GM19239 (cell line): Measurements from ENCODE around the gene S100P.
A peak's percentile ranks its signal among the peaks of the same experiment; 100 is the strongest.

Source experiments
- DNase-seq: peaks from one replicate; pipeline ENCODE4 v3.0.0; 2011; ENCODE audit warnings: low spot score; ENCODE audit not compliant: insufficient read length
- FAIRE-seq: peaks from 2 replicates; lab custom pipeline; 2011; peaks lifted over from hg19 to GRCh38; lab: Jason Lieb, UNC

Gene S100P

DNA sequence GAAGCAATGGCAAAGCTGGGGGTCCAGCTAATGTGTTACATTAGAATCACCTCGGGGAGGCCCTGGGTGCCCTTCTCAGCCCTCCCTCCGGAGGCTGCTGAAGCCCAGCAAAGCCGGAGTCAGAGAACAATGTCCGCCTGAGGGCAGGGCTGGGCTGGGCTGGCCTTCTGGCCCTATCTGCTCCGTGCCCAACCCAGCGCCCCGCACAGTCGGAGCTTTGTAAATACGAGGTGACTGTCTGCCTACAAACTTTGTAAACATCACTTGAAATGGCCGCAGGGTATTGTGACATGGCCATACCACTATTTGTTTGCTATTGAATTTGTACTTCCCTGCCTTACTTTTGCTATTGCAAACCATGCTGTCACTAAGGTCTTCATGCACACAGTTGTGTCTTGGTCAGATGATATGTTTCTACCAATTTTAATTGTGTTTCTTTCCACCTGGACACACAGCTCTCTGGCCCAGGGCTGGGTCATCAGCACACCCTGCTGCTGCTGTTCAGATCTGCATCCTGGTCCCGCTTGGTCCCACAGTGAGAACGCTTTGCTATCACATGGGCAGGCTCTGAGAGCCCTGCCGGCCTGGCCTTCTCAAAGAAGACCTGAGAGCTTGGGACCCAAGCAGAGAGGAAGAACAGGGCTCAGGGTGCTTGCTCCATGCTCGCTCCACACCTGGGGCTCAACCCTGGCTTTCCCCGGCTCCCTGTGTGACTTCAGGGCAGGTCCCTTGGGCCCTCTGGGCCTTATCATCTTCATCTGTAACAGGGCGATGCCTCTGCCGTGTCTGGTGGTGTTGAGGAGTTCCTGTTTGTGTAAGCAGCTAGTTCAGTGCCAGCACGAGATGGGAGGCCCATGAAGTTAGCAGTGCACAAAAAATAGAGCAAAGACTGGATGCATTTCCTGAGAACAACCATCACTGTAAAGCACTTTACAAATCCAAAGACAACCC is 2.3 kb downstream of the S100P start:
- FAIRE-seq (no peak), DNase-seq (no peak)

DNA sequence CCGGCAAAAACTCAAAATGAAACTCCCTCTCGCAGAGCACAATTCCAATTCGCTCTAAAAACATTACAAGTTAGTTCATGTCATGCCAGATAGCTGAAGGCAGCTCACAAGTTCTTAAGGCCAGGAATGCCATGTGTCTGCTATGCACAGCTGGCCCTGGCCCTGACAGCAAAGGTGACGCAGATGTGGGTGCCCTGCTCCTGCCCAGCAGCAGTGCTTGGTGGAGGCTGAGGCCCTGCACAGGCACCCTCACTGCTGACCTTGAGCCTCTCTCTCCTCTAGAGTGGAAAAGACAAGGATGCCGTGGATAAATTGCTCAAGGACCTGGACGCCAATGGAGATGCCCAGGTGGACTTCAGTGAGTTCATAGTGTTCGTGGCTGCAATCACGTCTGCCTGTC is 2.9 kb downstream of the S100P start:
- DNase-seq, result no peak
- FAIRE-seq, result no peak

- no peak for FAIRE-seq
- DNase-seq, result no peak
These were observed 3.5 kb downstream of the S100P start for GRCh38 chr4:6697131-6697530.

DNA sequence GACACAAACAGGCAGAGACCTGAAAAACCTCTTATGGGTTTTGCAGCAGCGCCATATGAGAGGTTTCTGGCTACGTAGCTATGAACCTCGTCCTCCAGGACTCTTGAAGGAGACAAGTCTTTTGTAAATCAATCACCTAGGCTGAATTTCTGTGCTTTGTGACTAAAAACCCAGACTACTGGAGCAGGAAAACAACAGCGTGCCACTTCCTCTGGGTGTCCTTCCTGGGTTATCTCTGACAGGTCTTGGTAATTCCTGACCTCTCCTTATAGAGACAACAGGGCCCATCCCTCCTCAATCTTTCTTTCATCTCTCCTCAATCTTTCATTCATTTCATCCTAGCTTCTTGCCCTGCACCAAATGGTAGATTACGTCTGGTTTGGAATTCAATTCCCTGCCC is 5.7 kb downstream of the S100P start:
- DNase-seq (no peak), FAIRE-seq (no peak)

DNA sequence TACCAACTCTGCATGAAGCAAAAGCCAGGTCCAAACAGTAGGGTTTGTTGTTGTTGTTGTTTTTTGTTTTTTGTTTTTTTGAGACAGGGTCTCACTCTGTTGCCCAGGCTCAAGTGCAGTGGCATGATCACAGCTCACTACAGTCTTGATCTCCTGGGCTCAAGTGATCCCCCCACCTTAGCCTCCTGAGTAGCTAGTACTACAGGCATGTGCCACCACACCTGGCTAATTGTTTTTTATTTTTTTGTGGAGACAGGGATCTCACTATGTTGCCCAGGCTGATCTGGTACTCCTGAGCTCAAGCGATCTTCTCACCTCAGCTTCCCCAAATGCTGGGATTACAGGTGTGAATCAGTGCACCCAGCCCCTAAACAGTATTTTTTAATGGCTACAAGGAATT is 6.2 kb downstream of the S100P start:
- no peak for DNase-seq
- no peak for FAIRE-seq

- FAIRE-seq (no peak), DNase-seq (no peak)
These were observed 7.7 kb downstream of the S100P start for GRCh38 chr4:6701371-6701770.

DNA sequence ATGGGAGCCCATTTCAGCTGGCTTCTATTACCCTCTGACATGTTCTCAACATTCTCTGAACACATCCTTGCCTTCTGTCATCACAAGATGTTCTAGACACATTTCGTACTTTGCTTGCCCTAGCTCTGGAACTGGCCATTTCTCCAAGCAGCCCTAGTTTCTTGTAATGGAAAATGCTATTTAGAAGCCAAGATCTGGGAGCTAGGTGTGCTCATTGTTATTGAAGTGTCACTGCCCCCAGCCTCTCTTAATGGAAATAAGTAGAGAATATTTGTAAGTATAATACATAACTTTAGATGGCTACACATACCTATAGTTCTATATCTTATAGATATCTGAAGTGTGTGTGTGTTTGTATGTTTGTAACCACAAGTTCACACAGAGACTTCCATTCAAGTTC is 9.1 kb downstream of the S100P start:
- no peak for DNase-seq
- no peak for FAIRE-seq

- no peak for DNase-seq
- no peak for FAIRE-seq
These were observed 10.1 kb downstream of the S100P start for GRCh38 chr4:6703786-6704185.

DNA sequence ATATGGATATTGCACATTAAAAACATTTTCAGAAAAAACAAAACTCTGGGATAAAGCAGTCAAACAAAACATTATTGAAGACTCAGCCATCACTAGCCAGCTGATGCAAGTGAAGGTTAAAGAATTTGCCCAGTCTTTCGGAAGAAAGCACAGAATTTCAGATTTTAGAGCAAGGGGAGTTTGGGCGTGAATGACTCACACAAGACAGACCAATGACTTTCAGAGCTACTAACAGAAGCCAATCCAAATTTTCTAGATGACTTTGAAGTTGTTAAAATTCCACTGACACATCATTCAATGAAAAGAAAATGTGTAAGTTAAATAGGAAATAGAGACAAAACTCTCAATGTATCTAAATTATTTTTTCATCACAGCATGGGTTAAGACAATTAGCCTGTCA is 12.0 kb downstream of the S100P start:
- DNase-seq (no peak), FAIRE-seq (no peak)

DNA sequence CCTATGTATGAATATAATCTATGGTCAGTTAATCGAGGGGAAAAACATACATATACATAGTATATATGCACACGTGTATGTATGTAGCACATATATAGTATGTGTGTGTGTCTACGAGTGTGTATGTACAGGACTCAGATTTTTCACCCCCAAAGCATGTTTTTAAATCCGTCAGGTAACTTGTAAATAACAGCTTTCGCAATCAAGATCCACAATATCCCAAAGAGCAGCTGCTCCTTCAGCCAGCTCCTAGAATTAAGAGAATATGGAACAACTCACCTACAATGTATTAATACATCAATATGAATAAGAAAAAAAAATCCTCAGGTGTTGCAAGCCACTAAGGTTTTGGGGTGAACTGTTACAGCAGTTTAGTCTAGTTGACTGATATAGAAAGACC is 12.5 kb downstream of the S100P start:
- DNase-seq (no peak), FAIRE-seq (no peak)

DNA sequence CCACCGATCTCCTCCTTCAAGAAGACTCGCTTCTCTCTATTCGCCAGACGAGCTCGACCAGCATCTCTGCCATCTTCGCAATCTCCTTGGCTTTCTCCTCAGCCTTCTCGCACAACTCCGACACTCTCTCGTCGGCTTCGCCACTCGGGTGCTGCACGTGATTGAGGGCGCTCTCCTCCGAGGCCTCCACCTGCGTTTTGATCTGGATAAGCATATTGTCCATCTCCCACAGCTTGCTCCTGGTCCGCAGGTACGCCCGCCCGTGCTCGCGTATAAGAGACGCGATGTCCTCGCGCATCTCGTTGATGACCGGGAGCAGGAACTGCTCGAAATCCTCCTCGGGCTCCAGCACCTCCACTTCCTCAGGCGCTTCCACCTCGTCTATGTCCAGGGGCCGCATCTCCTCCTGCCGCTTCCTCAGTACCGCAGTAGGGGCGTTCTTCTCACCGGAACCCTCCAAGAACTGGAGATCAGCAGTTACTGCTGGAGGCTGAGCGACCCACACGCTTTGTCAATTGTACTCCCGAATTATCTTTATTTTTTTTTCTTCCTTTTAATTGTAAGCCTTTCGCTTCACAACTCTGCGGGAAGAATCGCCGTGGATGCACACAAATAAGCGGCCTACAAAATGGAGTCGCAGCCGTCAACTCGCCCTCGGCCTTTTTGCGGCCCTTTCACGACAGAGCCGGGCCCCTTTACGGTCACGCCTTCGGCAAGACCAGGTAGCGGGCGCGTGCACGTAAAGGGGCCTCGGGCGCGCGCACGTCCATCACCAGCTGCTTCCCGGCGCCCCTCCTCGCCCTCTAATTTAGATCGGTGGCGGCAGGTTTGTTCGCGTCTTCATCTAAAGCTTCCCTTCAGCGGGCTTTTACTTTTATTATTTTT is 15.8 kb downstream of the S100P start, which contains the start of gene MRFAP1L1:
Gene MRFAP1L1, minus strand, starts transcription at position 636 of the 885 bp plus-strand sequence. Its CDS starts 236 bp downstream, at position 400.
- DNase-seq (peak; percentile 76), FAIRE-seq (peak; percentile 95)

GRCh38 chr4:6710282-6710681 is 16.6 kb downstream of the S100P start:
- FAIRE-seq (no peak), DNase-seq (no peak)

DNA sequence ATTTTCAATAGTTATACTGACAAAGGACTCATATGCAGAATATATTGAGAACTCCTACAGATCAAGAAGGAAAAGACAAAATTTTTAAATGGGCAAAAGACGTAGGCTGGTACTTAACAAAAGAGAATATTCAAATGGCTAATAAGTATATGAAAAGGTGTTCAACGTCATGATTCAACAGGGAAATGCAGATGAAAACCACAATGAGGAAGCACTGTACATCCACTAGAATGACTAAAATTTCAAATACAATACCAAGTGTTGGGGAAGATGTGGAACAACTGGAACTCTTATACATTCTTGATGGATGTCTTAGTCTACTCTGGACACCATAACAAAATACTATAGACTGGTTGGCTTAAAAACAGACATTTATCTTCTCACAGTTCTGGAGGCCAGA is 17.3 kb downstream of the S100P start:
- FAIRE-seq (no peak), DNase-seq (no peak)

GRCh38 chr4:6714954-6715353 is 21.3 kb downstream of the S100P start:
- FAIRE-seq (no peak), DNase-seq (no peak)

DNA sequence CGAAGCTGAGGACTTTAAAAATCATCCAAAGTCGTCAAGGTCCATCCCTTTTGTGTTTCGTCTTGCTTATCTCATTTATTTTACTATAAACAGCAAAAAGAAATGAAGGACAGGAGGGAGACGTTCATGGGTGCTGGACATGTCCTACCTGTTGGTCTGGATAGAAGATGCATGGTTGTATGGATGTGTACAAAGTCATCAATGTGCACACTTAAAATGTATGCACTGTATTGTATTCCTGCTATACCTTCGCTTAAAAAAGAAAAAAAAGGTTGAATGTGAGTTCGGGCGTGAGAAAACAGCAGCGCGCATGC is 22.0 kb downstream of the S100P start:
- DNase-seq, result no peak
- no peak for FAIRE-seq

- DNase-seq (peak; percentile 90), FAIRE-seq (peak; percentile 94)
These were observed 22.6 kb downstream of the S100P start, which contains the start of gene BLOC1S4 for GRCh38 chr4:6716018-6716911. TSS of gene BLOC1S4 (plus strand) at chr4:6716174. CDS start at chr4:6716210, 36 bp downstream.

- DNase-seq, result no peak
- FAIRE-seq, result no peak
These were observed 23.4 kb downstream of the S100P start for GRCh38 chr4:6716958-6717655.

GRCh38 chr4:6718932-6719610 is 25.4 kb downstream of the S100P start:
- FAIRE-seq, result no peak
- no peak for DNase-seq

DNA sequence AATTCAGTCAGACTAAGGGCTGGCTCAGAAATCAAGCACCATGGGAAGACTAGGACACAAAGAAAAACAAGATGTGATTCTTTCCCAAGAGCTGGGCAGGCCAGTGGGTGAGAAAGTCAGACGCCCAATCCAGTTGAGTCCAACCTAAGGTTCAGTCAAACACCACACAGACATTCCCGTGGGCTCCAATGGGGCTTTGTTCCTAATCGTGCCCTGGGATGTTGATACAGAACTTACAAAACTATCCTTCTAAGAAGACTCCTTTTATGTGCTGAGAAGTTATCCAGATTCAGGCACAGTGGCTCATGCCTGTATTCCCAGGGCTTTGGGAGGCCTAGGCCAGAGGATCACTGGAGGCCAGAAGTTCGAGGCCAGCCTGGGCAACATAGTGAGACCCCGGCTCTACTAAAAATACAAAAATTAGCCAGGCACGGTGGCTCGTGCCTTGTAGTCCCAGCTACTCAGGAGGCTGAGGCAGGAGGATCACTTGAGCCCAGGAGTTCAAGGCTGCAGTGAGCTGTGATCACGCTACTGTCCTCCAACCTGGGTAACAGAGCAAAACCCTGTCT is 26.0 kb downstream of the S100P start:
- no peak for FAIRE-seq
- DNase-seq, result no peak
